ENCODE results near the gene SNX32. TPM values are rescaled to one million over a fixed set of nuclear protein-coding genes. Genes with fewer than 3 reads are reported as not detected.
"Not testable (repeated sequence)": the region's sequence is repeated elsewhere in the genome, so short reads cannot be mapped to it uniquely, and the experiment has no call there.

Gene SNX32
- total RNA-seq, 2 donors from 2014 or later: 2.2 to 4.6 TPM

DNA sequence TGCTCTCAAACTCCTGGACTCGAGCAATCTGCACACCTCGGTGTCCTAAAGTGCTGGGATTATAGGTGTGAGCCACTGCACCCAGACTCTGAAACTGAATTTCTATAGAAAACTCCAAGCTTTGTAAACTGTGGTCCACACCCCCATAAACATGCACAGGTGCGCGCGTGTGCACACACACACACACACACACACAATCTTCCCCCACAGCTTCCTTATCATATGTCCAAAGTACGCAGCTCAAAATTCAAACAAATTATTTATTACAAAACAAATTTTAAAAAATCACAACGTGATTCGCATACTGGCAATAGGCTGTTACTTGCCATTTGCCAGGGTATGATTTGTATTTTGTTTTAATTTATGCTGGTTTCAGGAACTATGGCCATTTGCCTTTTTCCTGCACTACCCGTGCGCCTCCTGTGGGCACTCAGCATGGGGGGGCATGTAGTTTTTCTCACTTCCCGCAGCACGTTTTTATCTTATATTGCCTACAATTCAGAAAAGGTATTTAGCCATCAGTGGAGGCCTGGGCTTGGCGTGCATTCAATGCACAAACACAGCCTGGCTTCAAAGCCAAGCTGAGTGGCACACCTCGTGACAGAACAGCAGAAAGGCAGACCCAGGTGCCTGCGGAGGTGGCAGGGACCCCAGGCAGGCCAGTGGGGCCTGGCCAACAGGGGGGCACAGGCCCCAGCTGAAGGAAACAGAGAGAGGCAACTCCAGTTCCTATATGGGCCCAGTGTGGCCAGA lies 10.8 kb upstream of the SNX32 start:
- no peaks in the 10 kb centered on the region for H3K36me3 Mint-ChIP-seq (ENCODE audit: insufficient read depth in 2 of 2)
- no peak overlapping the region for H3K27ac Mint-ChIP-seq
- no peaks in the 10 kb centered on the region for H3K27me3 Mint-ChIP-seq (ENCODE audit: low read depth)
- ATAC-seq (replicated peaks in 1 of 2) (no peak), DNase-seq (no peak)
- H3K4me3 Mint-ChIP-seq: no peak overlapping the region
- peaks cover 14% of the 10 kb centered on the region for H3K4me1 Mint-ChIP-seq (ENCODE audit: low read depth)
- no peaks in the 10 kb centered on the region for H3K9me3 Mint-ChIP-seq

DNA sequence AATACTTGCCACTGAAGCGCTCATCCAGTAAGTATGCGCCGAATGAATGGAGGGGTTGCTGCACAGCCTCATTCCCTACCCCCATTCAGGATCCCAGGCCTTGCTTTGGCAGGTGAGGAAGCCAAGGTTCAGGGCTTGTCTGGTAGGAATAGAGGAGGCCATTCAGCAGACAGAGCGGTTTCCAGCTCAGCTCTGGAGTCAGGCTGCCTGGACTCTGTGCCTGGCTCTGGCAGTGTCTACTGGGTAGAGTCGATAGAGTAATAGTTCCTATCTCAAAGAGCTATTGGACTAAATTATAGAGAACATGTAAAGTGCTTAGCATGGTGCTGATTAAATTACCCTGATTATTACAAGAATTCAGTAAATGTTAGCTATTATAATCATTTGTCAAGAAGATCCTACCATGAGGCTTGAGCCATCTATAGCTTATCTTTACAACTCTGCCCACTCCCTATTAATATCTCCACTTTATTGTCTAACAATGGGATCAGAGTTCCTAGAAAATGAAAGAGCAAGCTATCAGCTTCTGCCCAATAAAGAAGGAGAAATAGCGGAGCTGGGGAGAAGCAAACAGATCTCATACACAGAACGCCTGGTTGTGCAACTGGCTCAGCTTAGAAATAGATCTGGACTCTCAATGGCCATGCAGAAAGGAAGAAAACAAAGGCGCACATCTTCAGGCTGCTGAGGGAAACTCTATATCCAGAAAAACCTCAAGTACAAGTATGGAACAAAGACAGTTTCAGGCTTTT lies 6.6 kb upstream of the SNX32 start:
- Mint-ChIP-seq H3K27me3 (ENCODE audit: low read depth) (peaks cover 9% of the 10 kb centered on the region), H3K36me3 (ENCODE audit: insufficient read depth in 2 of 2) (peaks cover 0 to 4% of the 10 kb centered on the region in 2 donors), H3K27ac (peak overlapping the region; percentile 43), H3K9me3 (no peaks in the 10 kb centered on the region), H3K4me1 (ENCODE audit: low read depth) (peaks cover 21% of the 10 kb centered on the region), H3K4me3 (no peak overlapping the region)
- no peak for DNase-seq
- ATAC-seq (replicated peaks in 1 of 2): no peak

DNA sequence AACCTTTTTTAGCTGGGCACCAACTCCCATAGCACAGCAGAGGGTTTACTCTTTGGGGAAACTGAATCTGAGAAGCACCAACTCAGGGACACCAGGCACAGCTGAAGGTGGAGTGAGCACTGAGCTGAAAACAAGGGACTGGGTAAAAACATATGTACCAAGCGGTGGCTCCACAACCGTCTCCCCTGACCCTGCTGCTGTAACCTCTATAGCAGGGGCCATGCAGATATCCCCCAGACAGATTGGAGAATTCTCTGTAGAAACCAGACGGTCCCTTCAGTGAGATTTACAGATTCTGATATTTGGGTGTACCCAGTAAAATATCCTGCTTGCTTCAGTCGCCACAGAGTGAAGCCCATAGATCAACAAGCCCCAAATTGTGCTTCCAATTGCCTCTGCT lies 4.3 kb upstream of the SNX32 start:
- Mint-ChIP-seq H3K9me3 (peaks cover 6% of the 10 kb centered on the region in 2 donors), H3K27me3 (ENCODE audit: low read depth) (peaks cover 17% of the 10 kb centered on the region), H3K4me1 (ENCODE audit: low read depth) (peaks cover 31% of the 10 kb centered on the region), H3K27ac (no peak overlapping the region), H3K4me3 (no peak overlapping the region), H3K36me3 (ENCODE audit: insufficient read depth in 2 of 2) (peaks cover 5 to 7% of the 10 kb centered on the region in 2 donors)
- no peak for ATAC-seq (replicated peaks in 1 of 2)
- DNase-seq: no peak

DNA sequence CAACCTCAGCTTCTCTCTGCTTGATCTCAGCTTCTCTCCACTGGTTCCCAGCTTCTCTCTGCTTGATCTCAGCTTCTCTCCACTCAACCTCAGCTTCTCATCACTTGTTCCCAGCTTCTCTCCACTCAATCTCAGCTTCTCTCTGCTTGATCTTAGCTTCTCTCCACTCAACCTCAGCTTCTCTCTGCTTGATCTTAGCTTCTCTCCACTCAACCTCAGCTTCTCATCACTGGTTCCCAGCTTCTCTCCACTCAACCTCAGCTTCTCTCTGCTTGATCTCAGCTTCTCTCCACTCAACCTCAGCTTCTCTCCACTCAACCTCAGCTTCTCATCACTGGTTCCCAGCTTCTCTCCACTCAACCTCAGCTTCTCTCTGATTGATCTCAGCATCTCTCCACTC lies 1.5 kb upstream of the SNX32 start:
- H3K36me3 Mint-ChIP-seq (ENCODE audit: insufficient read depth in 2 of 2); DNase-seq; H3K9me3 Mint-ChIP-seq; H3K4me3 Mint-ChIP-seq; ATAC-seq (replicated peaks in 1 of 2): not testable (repeated sequence)
- H3K27me3 Mint-ChIP-seq (ENCODE audit: low read depth): peaks cover 17% of the 10 kb centered on the region
- peaks cover 30% of the 10 kb centered on the region for H3K4me1 Mint-ChIP-seq (ENCODE audit: low read depth)
- H3K27ac Mint-ChIP-seq: peak overlapping the region; percentile 16

DNA sequence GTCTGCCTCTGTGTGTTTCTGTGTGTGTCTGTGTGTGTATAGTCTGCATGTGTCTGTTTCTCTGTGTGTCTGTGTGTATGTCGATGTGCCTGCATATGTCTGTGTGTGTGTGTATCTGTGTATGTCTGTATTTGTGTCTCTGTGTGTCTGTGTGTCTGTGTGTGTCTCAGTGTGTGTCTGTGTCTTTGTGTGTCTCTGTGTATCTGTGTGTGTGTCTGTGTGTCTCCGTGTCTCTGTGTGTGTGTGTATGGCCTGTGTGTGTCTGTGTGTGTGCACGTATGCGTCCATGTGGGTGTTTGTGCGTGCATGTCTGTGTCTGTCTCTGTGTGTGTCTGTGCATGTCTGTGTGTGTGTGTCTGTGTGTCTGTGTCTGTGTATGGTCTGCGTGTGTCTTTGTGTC lies 439 bp downstream of the SNX32 start:
- Mint-ChIP-seq H3K4me3 (no peak overlapping the region), H3K4me1 (ENCODE audit: low read depth) (peaks cover 21% of the 10 kb centered on the region), H3K27me3 (ENCODE audit: low read depth) (peaks cover 17% of the 10 kb centered on the region), H3K27ac (no peak overlapping the region), H3K36me3 (ENCODE audit: insufficient read depth in 2 of 2) (peaks cover 5 to 7% of the 10 kb centered on the region in 2 donors), H3K9me3 (peaks cover 6% of the 10 kb centered on the region in 2 donors)
- no peak for ATAC-seq (replicated peaks in 1 of 2)
- DNase-seq: no peak

DNA sequence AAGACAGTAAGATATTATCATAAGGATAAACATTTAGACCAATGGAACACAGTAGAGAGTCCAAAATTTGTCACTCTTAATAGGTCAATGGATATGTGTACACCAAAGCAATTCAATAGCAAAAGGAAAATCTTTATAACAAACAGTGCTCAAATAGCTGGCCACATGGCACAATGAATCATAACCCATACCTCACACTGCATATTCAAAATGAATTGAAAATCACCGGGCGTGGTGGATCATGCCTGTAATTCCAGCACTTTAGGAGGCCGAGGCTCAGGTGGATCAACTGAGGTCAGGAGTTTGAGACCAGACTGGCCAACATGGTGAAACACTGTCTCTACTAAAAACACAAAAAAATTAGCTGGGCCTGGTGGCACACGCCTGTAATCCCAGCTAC lies 8.4 kb downstream of the SNX32 start:
- DNase-seq (no peak), ATAC-seq (replicated peaks in 1 of 2) (no peak)
- Mint-ChIP-seq H3K4me1 (ENCODE audit: low read depth) (no peaks in the 10 kb centered on the region), H3K9me3 (no peaks in the 10 kb centered on the region), H3K27me3 (ENCODE audit: low read depth) (no peaks in the 10 kb centered on the region), H3K27ac (no peak overlapping the region), H3K36me3 (ENCODE audit: insufficient read depth in 2 of 2) (no peaks in the 10 kb centered on the region), H3K4me3 (no peak overlapping the region)

DNA sequence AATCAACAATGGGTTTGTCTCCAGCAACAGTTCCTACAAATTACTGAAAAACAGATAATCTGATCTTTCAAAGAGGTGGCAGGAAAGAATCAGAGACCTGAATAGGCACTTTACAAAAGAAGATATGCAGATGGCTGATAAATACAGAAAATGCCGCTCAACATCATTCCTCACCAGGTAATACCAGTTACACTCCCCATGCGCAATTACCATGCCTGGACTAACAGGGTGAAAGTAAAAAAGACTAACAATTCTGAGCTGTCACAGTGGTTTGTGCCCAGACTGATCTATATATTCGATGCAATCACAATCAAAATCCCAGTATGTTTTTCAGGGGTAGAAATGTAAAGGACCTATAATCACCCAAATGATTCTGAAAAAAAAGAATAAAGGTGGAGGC lies 10.0 kb downstream of the SNX32 start:
- H3K36me3 Mint-ChIP-seq (ENCODE audit: insufficient read depth in 2 of 2): no peaks in the 10 kb centered on the region

DNA sequence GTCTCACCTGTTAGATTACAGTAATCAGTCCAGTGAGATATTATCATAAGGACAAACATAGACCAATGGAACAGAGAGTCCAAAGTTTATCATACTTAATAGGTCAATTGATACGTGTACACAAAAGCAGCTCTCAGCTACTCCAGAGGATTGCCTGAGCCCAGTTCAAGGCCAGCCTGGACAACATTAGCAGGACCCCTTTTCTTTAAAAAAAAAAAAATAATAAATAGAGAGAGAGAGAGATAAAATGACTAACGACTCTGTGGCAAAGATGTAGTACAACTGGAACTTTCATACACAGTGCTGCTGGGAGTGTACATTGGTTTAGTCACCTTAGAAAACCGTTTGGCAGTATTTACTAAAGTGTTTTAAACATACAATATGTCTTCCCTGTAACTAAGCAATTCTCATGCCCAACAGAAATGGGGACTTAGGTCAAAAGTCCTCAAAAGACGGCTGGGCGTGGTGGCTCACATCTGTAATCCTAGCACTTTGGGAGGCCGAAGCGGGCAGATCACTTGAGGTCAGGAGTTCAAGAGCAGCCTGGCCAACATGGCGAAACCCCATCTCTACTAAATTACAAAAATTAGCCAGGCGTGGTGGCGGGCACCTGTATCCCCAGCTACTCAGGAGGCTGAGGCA lies 10.6 kb downstream of the SNX32 start:
- Mint-ChIP-seq H3K27ac (no peak overlapping the region), H3K27me3 (ENCODE audit: low read depth) (no peaks in the 10 kb centered on the region), H3K36me3 (ENCODE audit: insufficient read depth in 2 of 2) (no peaks in the 10 kb centered on the region), H3K9me3 (no peaks in the 10 kb centered on the region), H3K4me3 (no peak overlapping the region), H3K4me1 (ENCODE audit: low read depth) (no peaks in the 10 kb centered on the region)
- DNase-seq (no peak), ATAC-seq (replicated peaks in 1 of 2) (no peak)

More for the DNA sequence above, 10.0 kb downstream of the SNX32 start:
- Mint-ChIP-seq H3K4me1 (ENCODE audit: low read depth) (no peaks in the 10 kb centered on the region), H3K27ac (no peak overlapping the region), H3K27me3 (ENCODE audit: low read depth) (no peaks in the 10 kb centered on the region), H3K9me3 (no peaks in the 10 kb centered on the region), H3K4me3 (no peak overlapping the region)
- ATAC-seq (replicated peaks in 1 of 2) (no peak), DNase-seq (no peak)

DNA sequence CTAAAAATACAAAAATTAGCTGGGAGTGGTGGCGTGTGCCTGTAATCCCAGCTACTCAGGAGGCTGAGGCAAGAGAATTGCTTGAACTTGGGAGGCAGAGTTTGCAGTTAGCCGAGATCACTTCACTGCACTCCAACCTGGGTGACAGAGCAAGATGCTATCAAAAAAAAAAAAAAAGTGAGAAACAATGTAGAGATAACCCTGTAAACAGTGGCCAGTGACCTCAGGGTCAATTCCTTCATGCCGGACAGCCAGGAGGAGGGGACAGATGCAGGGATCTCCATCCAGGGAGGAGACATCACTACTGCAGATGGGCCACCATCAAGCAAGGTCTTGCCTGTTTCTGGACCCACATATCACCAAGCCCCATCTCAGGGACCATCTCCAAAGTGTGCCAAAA lies 14.0 kb downstream of the SNX32 start:
- Mint-ChIP-seq H3K9me3 (no peaks in the 10 kb centered on the region), H3K27me3 (ENCODE audit: low read depth) (no peaks in the 10 kb centered on the region), H3K27ac (peak overlapping the region; percentile 28), H3K4me3 (no peak overlapping the region), H3K36me3 (ENCODE audit: insufficient read depth in 2 of 2) (peaks cover 0 to 9% of the 10 kb centered on the region in 2 donors), H3K4me1 (ENCODE audit: low read depth) (no peaks in the 10 kb centered on the region)
- ATAC-seq (replicated peaks in 1 of 2): no peak
- DNase-seq: no peak

DNA sequence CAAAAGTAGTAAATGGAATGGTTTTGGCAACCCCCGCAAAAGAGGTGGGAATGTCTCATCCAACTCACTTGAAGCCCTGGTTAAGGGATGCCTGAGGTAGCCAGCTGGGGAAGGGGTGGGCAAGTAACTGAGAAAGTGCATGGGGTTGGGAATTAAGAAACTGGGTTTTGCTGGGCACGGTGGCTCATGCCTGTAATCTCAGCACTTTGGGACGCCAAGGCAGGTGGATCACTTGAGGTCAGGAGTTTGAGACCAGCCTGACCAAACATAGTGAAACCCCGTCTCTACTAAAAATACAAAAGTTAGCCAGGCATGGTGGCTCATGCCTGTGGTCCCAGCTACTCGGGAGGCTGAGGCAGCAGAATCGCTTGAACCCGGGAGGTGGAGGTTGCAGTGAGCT lies 14.9 kb downstream of the SNX32 start:
- H3K4me1 Mint-ChIP-seq (ENCODE audit: low read depth); ATAC-seq (replicated peaks in 1 of 2); H3K27ac Mint-ChIP-seq; DNase-seq; H3K27me3 Mint-ChIP-seq (ENCODE audit: low read depth); H3K9me3 Mint-ChIP-seq; H3K4me3 Mint-ChIP-seq: not testable (repeated sequence)
- peaks cover 3 to 14% of the 10 kb centered on the region in 2 donors for H3K36me3 Mint-ChIP-seq (ENCODE audit: insufficient read depth in 2 of 2)

DNA sequence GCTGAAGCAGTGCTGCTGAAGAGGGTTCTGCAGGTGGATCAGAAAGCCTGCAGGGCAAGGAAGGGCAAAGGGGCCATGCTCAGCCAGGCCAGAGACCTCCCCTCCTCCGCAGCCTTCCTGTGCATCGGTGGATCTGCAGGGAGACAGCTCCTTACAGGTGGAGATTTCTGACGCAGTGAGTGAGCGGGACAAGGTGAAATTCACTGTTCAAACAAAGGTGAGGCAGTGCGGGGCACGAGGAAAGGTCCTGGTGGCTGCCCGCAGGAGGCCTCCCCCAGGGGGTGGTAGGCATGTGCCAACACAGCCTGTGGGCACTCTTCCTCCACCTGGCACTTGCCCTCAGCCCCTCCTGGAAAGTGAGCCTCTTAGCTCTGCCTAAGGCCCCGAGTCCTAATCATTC lies 15.6 kb downstream of the SNX32 start:
- peak; percentile 12 to 18 for ATAC-seq (replicated peaks in 1 of 2)
- Mint-ChIP-seq H3K4me1 (ENCODE audit: low read depth) (peaks cover 12% of the 10 kb centered on the region), H3K27ac (no peak overlapping the region), H3K4me3 (no peak overlapping the region), H3K9me3 (no peaks in the 10 kb centered on the region), H3K36me3 (ENCODE audit: insufficient read depth in 2 of 2) (peaks cover 8 to 20% of the 10 kb centered on the region in 2 donors), H3K27me3 (ENCODE audit: low read depth) (no peaks in the 10 kb centered on the region)
- no peak for DNase-seq

DNA sequence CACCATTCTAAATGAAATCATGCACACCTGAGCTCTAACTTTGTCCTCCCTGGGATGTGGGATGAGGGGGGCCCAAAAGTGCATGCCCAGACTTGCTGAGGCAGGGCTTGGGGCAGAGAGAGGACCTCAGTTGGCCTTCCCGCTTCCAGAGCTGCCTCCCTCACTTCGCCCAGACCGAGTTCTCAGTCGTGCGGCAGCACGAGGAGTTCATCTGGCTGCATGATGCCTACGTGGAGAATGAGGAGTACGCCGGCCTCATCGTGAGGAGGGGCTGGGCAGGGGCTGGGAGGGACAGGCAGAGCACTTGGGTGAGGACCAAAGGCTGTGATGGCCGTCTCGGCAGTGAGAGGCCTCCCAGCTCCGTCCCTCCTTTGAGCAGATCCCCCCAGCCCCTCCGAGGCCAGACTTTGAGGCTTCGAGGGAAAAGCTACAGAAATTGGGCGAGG lies 16.0 kb downstream of the SNX32 start:
- Mint-ChIP-seq H3K4me1 (ENCODE audit: low read depth) (peaks cover 17% of the 10 kb centered on the region), H3K9me3 (no peaks in the 10 kb centered on the region), H3K27me3 (ENCODE audit: low read depth) (no peaks in the 10 kb centered on the region), H3K4me3 (no peak overlapping the region), H3K36me3 (ENCODE audit: insufficient read depth in 2 of 2) (peaks cover 11 to 24% of the 10 kb centered on the region in 2 donors), H3K27ac (no peak overlapping the region)
- ATAC-seq (replicated peaks in 1 of 2) (peak; percentile 3 to 8), DNase-seq (no peak)
